H7 (cell line): Measurements from ENCODE around the gene THYN1. TPM values are rescaled to one million over a fixed set of nuclear protein-coding genes. Genes with fewer than 3 reads are reported as not detected.

Experiments
- DNase-seq: peaks from one replicate; pipeline ENCODE4 v3.0.0; 2012
- H3K27me3 ChIP-seq: 2 replicates; pipeline ENCODE4 v1.6.0; 2011; ENCODE audit warnings: mild to moderate bottlenecking, low read length; ENCODE audit not compliant: control insufficient read depth, insufficient read depth
- H3K36me3 ChIP-seq: replicated peaks from 2 replicates; pipeline ENCODE4 v1.5.1; 2011; ENCODE audit warnings: low read length; ENCODE audit not compliant: control insufficient read depth, insufficient read depth
- H3K4me3 ChIP-seq: 2 replicates; pipeline ENCODE4 v1.5.1; 2011; ENCODE audit warnings: low read depth, mild to moderate bottlenecking, control low read depth, low read length, moderate library complexity; ENCODE audit not compliant: insufficient read depth
- total RNA-seq: library from RNA; depleted of rRNA; stranded (reverse); fragments of >200 nt; shearing (Covaris generic); gene quantifications from 2 replicates; pipeline ENCODE4 v1.2.3, GENCODE V29; 2014

The THYN1 gene
- total RNA-seq, 1 experiment from 2014 or later, result 117 TPM

DNA sequence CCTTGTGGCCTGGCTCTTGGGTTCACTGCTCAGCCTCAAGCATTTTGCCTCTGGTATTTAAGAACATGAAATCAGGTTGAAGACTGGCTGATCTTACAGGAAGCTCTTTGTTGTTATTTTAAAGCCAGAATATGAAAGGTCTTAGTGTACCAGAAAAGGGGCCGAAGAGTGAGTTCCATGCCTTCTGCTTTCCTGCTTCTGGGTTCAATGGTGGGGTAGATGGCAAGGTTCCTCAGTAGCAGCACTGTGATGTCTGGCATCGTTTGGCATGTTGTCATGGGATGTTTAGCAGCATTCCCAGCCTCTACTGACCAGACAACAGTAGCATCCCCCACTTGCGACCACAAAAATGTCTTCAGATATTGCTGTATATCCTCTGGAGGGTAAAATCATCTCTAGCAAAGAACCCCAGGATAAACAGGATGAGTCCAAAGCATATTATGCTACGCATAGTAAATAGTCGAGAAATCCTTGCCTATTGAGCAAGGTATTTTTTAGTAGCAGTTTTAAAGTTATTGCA is 26.3 kb downstream of the THYN1 start:
- no peak overlapping the region for H3K4me3 ChIP-seq
- peaks cover 5% of the 10 kb centered on the region for H3K27me3 ChIP-seq
- no peak for DNase-seq
- H3K36me3 ChIP-seq, result no peaks in the 10 kb centered on the region

DNA sequence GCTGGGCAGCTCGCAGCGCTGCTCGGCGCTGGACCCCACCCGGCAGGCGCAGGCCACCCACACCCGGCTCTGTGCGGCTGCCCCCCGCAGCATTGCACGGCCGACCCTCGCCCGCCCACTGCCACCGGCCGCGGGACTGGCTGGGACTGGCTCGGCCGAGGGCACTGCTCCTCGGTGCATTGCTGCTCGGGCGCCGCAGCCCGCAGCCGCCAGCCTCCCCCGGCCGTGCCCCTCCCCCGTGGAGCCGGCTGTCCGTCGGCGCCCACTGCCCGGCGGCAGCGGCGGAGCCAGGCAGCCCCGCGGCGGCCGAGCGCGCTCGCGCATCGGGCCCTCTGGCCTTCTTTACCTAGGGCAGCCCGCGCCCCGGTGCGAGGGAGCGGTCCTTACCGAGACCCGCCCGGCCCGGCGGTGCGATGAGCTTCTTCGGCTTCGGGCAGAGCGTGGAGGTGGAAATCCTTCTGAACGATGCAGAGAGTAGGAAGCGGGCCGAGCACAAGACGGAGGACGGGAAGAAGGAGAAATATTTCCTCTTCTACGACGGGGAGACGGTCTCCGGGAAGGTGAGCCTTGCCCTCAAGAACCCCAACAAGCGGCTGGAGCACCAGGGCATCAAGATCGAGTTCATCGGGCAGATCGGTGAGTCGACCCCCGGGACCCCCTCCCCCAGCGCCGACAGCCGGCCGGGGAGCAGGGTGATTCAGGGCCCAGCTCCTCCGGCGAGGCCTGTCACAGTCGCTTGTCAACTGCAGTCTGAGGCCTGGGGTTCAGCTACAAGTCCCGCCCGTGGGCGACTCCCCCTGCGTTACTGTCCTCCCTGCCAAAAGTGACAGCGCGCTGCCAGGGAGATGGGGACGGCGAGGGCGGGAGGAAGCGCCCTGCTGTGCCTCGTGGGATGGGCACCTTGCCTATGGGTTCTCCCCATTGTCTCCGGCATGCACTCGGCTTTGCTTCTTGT is 28.2 kb downstream of the THYN1 start:
- peak; percentile 87 for DNase-seq
- H3K4me3 ChIP-seq, result peak overlapping the region; percentile 74
- H3K36me3 ChIP-seq, result peaks cover 1% of the 10 kb centered on the region; the same call in 1 of the 2 replicates
- peaks cover 5% of the 10 kb centered on the region for H3K27me3 ChIP-seq

DNA sequence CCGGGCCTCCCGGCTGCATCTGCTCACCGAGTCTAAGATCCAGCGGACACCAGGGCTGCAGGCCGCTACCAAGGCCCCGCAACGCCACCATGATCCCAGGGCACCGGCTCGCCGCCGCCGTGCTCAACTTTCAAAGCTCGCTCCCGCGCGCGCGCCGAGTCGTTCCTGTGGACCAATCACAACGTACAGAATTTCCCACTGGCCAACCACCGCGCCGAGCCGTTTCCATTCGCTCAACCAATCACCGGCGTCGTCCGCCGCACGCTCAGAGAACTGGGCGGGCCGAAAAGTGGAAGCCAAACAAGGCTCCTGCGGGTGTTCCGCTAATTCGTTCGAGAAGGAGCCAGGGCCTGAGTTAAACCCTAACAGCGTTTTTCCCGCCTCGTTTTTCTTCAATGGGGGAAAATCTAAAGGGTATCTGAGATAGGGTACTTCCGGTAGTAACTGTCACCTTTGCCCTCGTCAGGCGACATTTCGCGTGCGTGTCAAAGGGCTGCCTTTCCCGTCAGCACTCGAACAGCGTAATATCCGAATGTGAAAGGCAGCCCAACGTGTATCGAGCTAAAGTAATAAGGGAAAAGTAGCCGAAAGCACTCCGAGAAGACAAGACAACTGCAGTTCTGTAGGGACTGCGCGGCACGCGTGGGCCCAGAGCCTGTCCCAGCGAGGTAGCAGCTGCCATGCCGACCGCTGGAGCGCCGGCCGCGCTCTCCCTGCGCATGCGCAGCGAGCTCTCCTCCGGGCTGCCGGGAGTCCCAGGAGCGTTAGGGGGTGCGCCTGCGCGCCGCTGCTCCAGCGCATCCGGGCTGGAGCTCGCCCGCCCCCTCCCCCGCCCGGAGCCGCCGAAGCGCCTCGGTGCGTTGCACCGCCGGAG is 29.1 kb downstream of the THYN1 start, which contains the start of the genes NCAPD3 and VPS26B:
NCAPD3 (minus strand) TSS at position 132 of the 874 bp plus-strand sequence; CDS start at position 91, 41 bp downstream.
VPS26B (plus strand) TSS at position 836 of the 874 bp plus-strand sequence. CDS start 452 bp downstream, outside the sequence.
- Histone ChIP-seq H3K36me3 (peaks cover 4% of the 10 kb centered on the region), H3K27me3 (peaks cover 5% of the 10 kb centered on the region), H3K4me3 (peak within 1 kb of the TSS; percentile 74)
- DNase-seq, result peak; percentile 99

DNA sequence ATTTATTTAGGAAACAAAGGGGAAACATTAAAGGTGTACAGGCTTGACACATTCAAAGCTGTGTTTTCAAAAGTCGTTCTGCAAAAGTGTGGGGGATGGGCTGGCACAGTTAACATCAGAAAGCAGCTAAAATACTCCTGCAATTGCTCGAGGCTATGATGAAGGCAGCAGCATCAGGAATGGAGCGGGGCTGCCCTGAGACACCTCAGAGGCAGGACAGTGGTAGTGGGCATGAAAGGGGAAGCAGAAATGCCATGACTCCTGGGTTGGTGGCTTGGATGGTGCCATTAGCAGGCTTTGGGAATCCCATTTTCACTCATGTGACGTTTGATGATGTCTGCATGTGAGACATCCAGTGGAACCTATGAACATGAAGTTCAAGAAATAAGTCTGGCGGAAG is 30.0 kb downstream of the THYN1 start:
- H3K27me3 ChIP-seq, result peaks cover 5% of the 10 kb centered on the region
- peak overlapping the region; percentile 74 for H3K4me3 ChIP-seq
- H3K36me3 ChIP-seq, result peaks cover 6% of the 10 kb centered on the region
- DNase-seq, result no peak

DNA sequence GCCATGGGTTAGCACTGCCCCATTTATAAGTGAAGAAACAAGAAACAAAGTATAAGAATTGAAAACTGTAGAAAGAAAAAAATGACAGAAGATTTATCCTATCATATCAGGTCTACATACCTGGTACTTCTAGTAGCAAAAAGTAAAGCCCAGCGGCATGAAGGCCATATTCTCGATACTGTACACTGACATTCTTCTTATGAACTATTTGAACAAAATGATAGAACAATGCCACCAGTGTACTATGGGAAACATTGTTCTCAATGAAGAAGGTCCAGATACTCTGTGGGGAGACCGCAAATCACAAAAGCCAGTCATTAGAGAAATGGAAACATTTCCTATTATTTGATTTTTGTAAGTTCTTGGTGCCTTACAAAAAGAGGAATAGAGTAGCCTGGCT is 36.3 kb downstream of the THYN1 start:
- Histone ChIP-seq H3K27me3 (no peaks in the 10 kb centered on the region), H3K4me3 (no peak overlapping the region), H3K36me3 (peaks cover 6% of the 10 kb centered on the region)
- DNase-seq, result no peak

DNA sequence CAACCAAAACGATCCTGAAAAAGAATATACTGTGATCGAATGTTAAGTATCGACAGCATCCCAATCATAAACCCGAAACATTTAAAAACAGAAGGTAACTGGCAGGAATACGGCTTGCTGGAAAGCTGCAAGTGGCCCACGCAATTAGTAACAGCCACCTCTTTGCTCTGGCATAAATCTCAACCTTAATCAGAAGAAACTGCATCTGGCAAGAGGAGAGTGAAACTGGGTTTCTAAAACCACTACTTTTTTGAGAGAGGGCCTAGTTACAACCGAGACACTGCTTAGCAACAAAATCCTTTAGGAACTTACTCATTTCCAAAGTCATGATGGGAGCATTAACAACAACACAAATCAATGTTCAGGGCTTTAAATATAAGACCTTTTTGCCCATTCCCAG is 37.3 kb downstream of the THYN1 start:
- Histone ChIP-seq H3K27me3 (no peaks in the 10 kb centered on the region), H3K36me3 (peaks cover 6% of the 10 kb centered on the region), H3K4me3 (no peak overlapping the region)
- DNase-seq, result no peak

DNA sequence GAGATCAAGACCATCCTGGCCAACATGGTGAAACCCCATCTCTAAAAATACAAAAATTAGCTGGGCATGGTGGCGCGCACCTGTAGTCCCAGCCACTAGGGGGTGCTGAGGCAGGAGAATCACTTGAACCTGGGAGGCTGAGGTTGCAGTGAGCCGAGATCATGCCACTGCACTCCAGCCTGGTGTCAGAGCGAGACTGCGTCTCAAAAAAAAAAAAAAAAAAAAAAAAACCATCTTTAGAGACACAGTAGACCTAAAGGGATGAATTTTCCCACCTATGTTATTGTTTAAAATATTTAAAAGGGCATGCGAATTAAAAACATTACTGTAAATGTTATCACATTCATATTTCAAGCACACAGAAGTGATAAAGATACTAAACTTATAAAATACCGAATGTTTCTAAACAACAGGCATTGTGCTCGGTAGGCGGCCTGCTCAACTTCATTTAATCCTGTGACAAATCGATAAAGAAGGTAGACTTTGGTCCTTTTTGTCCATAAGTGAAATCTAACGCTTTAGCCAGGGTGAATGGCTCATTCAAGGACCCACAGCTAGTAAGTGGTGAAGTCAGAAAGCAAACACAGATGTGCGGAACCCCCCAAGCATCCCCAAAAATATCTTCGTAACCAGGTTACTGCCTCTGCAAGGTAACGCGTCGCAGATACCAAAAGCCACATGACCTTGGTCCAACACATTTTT is 45.5 kb downstream of the THYN1 start:
- Histone ChIP-seq H3K36me3 (peaks cover 25% of the 10 kb centered on the region), H3K4me3 (no peak overlapping the region), H3K27me3 (no peaks in the 10 kb centered on the region)
- DNase-seq, result no peak

DNA sequence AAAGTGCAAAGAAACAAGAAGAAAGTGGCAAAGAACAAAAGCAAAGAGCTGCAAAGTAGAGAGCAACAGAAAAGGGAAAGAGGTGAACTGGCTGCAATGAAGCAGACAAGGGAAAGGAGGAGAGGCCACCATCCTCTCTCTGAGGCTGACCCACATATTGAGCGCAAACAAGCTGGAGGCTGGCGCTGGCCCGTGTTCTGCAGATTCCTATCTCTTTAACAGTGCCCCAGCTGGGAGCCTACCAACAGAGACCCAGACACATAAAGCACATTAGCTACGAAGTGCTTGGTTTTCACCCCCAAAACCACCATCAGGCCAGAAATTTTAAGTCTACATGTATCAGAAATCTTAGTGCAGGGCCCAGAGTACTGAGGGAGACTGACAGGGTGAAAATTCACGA is 47.0 kb downstream of the THYN1 start:
- peaks cover 30% of the 10 kb centered on the region for H3K36me3 ChIP-seq
- no peaks in the 10 kb centered on the region for H3K27me3 ChIP-seq
- no peak for DNase-seq
- no peak overlapping the region for H3K4me3 ChIP-seq

DNA sequence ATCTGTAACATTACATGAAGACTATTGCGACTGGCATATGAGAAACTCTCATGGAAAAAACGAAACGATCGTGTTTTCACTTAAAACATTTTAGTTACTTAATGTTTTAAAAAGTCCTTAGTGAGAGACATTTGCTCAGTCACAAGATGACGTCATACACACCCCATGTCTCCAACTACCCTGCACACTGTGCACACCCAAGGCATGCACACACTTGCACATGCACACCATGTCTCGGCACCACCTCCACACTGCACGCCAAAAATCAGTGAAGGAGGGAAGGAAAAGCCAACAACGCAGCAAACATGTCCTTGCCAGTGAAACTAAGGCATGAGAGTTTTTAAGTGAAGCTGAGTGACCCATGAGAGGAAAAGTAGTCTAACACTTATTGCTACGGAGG is 47.4 kb downstream of the THYN1 start:
- Histone ChIP-seq H3K36me3 (peaks cover 30% of the 10 kb centered on the region), H3K27me3 (no peaks in the 10 kb centered on the region), H3K4me3 (no peak overlapping the region)
- no peak for DNase-seq

DNA sequence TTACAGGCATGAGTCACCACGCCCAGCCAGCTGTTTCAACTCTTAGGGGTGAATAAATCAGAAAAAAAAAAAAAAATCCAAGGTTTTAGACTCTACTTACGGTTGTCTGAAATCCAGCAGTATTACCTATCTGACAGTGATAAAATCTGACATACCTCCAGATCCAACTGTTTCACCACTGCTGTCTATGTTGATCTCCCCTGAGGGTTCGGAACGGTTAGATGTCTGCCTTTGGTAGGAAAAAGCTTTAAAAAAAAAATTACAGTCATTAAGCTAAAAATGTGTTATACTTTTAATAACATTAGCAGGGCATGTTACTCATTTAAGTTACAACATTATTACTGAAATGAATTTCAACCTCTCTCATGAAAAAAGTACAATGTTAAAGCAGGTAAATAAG is 50.5 kb downstream of the THYN1 start:
- no peak for DNase-seq
- Histone ChIP-seq H3K27me3 (no peaks in the 10 kb centered on the region), H3K36me3 (peaks cover 27% of the 10 kb centered on the region), H3K4me3 (no peak overlapping the region)

DNA sequence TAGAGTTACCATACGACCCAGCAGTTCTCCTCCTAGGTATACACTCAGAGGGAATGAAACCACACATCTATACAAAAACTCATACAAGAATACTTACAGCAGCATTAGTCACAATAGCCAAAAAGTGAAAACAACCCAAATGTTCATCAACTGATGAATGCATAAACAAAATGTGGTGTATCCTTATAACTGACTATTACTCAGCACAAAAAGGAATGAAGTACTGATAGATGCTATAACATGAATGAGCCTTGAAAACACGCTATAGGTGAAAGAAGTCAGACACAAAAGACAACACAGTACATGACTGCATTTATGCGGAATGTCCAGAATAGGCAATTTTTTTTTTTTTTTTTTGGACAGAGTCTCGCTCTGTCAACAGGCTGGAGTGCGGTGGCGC is 52.5 kb downstream of the THYN1 start:
- peaks cover 16% of the 10 kb centered on the region for H3K36me3 ChIP-seq
- no peak overlapping the region for H3K4me3 ChIP-seq
- no peaks in the 10 kb centered on the region for H3K27me3 ChIP-seq
- no peak for DNase-seq

DNA sequence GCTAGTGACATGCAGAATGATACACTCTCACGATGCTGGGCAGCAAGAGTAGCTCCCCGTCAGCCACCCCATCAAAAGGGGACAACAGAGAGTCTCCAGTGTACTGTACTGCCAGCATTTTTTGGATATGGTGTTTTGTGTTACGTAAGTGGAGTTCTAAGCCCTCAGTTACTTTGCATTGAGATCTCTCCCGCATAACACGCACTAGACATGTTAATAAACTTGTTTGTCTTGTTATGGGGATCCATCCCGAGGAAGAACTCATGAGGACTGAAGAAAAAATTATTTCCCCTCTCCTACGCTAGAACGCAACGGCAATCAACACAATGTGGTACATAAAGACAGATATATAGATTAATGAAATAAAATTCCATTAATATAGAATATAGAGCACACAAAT is 53.6 kb downstream of the THYN1 start:
- H3K36me3 ChIP-seq, result peaks cover 16% of the 10 kb centered on the region
- H3K27me3 ChIP-seq, result no peaks in the 10 kb centered on the region
- no peak overlapping the region for H3K4me3 ChIP-seq
- DNase-seq, result no peak
